ENCODE measurements around the gene FAM8A1. TPM values are rescaled to one million over a fixed set of nuclear protein-coding genes. Genes with fewer than 3 reads are reported as not detected.
"Not testable (repeated sequence)": the region's sequence is repeated elsewhere in the genome, so short reads cannot be mapped to it uniquely, and the experiment has no call there.

The FAM8A1 gene
- total and polyA plus RNA-seq, 2 donors from 2014 or later: 16.9 to 20.7 TPM

- no peak for FAIRE-seq
- intact Hi-C loops (cut with DNase I): loop anchor here (10.0 kb wide), 1 partner anchor 429 kb away; no protein-coding TSS in a partner anchor
- Histone ChIP-seq H3K27ac (ENCODE audit: low read depth in 2 of 2, low read length in 2 of 2) (peak overlapping the region in 1 of 2 donors; percentile 33), H3K4me3 (ENCODE audit: low read length in 3 of 3) (no peak overlapping the region), H3K9ac (ENCODE audit: low read length in 3 of 3) (peak overlapping the region in 1 of 3 donors; percentile 34), H3K36me3 (ENCODE audit: control insufficient read depth in 2 of 3, insufficient read depth in 3 of 3, low read length in 3 of 3) (no peaks in the 10 kb centered on the region), H3K27me3 (ENCODE audit: control insufficient read depth, insufficient read depth, low read length) (no peaks in the 10 kb centered on the region), H3K4me1 (ENCODE audit: control insufficient read depth in 2 of 3, insufficient read depth in 2 of 3, low read depth in 1 of 3, low read length in 3 of 3) (peaks cover 0 to 4% (median 0%) of the 10 kb centered on the region in 3 donors), H3K9me3 (ENCODE audit: control insufficient read depth in 2 of 3, insufficient read depth in 1 of 3, low read length in 3 of 3) (no peaks in the 10 kb centered on the region)
- no peak for DNase-seq
- no peak for TF ChIP-seq CTCF (IDR thresholded peaks at IDR 0.05; ENCODE audit: borderline replicate concordance, extremely low read depth, insufficient read depth)
Measured at GRCh38 chr6:17583811-17584210, 16.3 kb upstream of the FAM8A1 start.

GRCh38 chr6:17584241-17584803 lies 15.8 kb upstream of the FAM8A1 start:
- Histone ChIP-seq H3K4me3 (ENCODE audit: low read length in 3 of 3) (peak overlapping the region in 2 of 3 donors; percentile 19 to 57), H3K36me3 (ENCODE audit: control insufficient read depth in 2 of 3, insufficient read depth in 3 of 3, low read length in 3 of 3) (no peaks in the 10 kb centered on the region), H3K9ac (ENCODE audit: low read length in 3 of 3) (peak overlapping the region in 1 of 3 donors; percentile 32), H3K9me3 (ENCODE audit: control insufficient read depth in 2 of 3, insufficient read depth in 1 of 3, low read length in 3 of 3) (no peaks in the 10 kb centered on the region), H3K27ac (ENCODE audit: low read depth in 2 of 2, low read length in 2 of 2) (peak overlapping the region in 1 of 2 donors; percentile 33), H3K27me3 (ENCODE audit: control insufficient read depth, insufficient read depth, low read length) (no peaks in the 10 kb centered on the region), H3K4me1 (ENCODE audit: control insufficient read depth in 2 of 3, insufficient read depth in 2 of 3, low read depth in 1 of 3, low read length in 3 of 3) (peaks cover 0 to 4% (median 0%) of the 10 kb centered on the region in 3 donors)
- peak; percentile 87 for FAIRE-seq
- intact Hi-C loops (cut with DNase I): loop anchor here (10.0 kb wide), 1 partner anchor 430 kb away; no protein-coding TSS in a partner anchor
- peak in 3 of 5 donors; percentile 51 to 91 (median 88) for DNase-seq
- TF ChIP-seq CTCF (IDR thresholded peaks at IDR 0.05; ENCODE audit: borderline replicate concordance, extremely low read depth, insufficient read depth): peak; percentile 64

GRCh38 chr6:17585766-17586490 lies 14.2 kb upstream of the FAM8A1 start:
- no peaks in the 10 kb centered on the region for H3K27me3 ChIP-seq (ENCODE audit: control insufficient read depth, insufficient read depth, low read length)
- DNase-seq (peak in 1 of 5 donors; percentile 18), FAIRE-seq (no peak)
- no peak overlapping the region for H3K9ac ChIP-seq (ENCODE audit: low read length in 3 of 3)
- peaks cover 0 to 4% (median 0%) of the 10 kb centered on the region in 3 donors for H3K4me1 ChIP-seq (ENCODE audit: control insufficient read depth in 2 of 3, insufficient read depth in 2 of 3, low read depth in 1 of 3, low read length in 3 of 3)
- no peaks in the 10 kb centered on the region for H3K36me3 ChIP-seq (ENCODE audit: control insufficient read depth in 2 of 3, insufficient read depth in 3 of 3, low read length in 3 of 3)
- no peak overlapping the region for H3K4me3 ChIP-seq (ENCODE audit: low read length in 3 of 3)
- H3K9me3 ChIP-seq (ENCODE audit: control insufficient read depth in 2 of 3, insufficient read depth in 1 of 3, low read length in 3 of 3): no peaks in the 10 kb centered on the region
- intact Hi-C loops (cut with DNase I): loop anchor here (10.0 kb wide), 1 partner anchor 431 kb away; no protein-coding TSS in a partner anchor
- no peak for TF ChIP-seq CTCF (IDR thresholded peaks at IDR 0.05; ENCODE audit: borderline replicate concordance, extremely low read depth, insufficient read depth)
- H3K27ac ChIP-seq (ENCODE audit: low read depth in 2 of 2, low read length in 2 of 2): no peak overlapping the region

- intact Hi-C loops (cut with DNase I): loop anchor here (10.0 kb wide), 1 partner anchor 432 kb away; no protein-coding TSS in a partner anchor
- not testable (repeated sequence) for FAIRE-seq; H3K27me3 ChIP-seq (ENCODE audit: control insufficient read depth, insufficient read depth, low read length); H3K4me1 ChIP-seq (ENCODE audit: control insufficient read depth in 2 of 3, insufficient read depth in 2 of 3, low read depth in 1 of 3, low read length in 3 of 3); H3K4me3 ChIP-seq (ENCODE audit: low read length in 3 of 3); H3K9me3 ChIP-seq (ENCODE audit: control insufficient read depth in 2 of 3, insufficient read depth in 1 of 3, low read length in 3 of 3); DNase-seq; H3K27ac ChIP-seq (ENCODE audit: low read depth in 2 of 2, low read length in 2 of 2); H3K9ac ChIP-seq (ENCODE audit: low read length in 3 of 3); H3K36me3 ChIP-seq (ENCODE audit: control insufficient read depth in 2 of 3, insufficient read depth in 3 of 3, low read length in 3 of 3)
Measured at GRCh38 chr6:17586623-17587022, 13.5 kb upstream of the FAM8A1 start.

Data from kidney (tissue), 14 donors.